Activated CD8-positive, alpha-beta memory T cell treated with anti-CD3 and anti-CD28 coated beads for 36 hours (primary cell): ENCODE measurements around the gene TRHDE. TPM values are rescaled to one million over a fixed set of nuclear protein-coding genes. Genes with fewer than 3 reads are reported as not detected.

Experiments
- CTCF ChIA-PET: fragments of 350-600 bp; sonication (Branson Sonifier 250); formaldehyde crosslinking; loops from one replicate; lab custom pipeline; 2021; ENCODE audit warnings: antibody characterized with exemption; lab: Charles Lee
- POLR2A ChIA-PET: fragments of 350-600 bp; sonication (Branson Sonifier 250); formaldehyde crosslinking; loops from one replicate; lab custom pipeline; 2021; ENCODE audit warnings: antibody characterized with exemption; lab: Charles Lee
- total RNA-seq, 2 experiments: library from RNA; stranded (reverse); gene quantifications; one replicate each; pipeline ENCODE4 v1.2.3, GENCODE V29; 2021

TRHDE gene, protein sequence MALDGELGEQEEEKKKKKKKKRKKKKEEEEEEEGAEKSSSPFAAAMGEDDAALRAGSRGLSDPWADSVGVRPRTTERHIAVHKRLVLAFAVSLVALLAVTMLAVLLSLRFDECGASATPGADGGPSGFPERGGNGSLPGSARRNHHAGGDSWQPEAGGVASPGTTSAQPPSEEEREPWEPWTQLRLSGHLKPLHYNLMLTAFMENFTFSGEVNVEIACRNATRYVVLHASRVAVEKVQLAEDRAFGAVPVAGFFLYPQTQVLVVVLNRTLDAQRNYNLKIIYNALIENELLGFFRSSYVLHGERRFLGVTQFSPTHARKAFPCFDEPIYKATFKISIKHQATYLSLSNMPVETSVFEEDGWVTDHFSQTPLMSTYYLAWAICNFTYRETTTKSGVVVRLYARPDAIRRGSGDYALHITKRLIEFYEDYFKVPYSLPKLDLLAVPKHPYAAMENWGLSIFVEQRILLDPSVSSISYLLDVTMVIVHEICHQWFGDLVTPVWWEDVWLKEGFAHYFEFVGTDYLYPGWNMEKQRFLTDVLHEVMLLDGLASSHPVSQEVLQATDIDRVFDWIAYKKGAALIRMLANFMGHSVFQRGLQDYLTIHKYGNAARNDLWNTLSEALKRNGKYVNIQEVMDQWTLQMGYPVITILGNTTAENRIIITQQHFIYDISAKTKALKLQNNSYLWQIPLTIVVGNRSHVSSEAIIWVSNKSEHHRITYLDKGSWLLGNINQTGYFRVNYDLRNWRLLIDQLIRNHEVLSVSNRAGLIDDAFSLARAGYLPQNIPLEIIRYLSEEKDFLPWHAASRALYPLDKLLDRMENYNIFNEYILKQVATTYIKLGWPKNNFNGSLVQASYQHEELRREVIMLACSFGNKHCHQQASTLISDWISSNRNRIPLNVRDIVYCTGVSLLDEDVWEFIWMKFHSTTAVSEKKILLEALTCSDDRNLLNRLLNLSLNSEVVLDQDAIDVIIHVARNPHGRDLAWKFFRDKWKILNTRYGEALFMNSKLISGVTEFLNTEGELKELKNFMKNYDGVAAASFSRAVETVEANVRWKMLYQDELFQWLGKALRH
- total RNA-seq, result not detected

DNA sequence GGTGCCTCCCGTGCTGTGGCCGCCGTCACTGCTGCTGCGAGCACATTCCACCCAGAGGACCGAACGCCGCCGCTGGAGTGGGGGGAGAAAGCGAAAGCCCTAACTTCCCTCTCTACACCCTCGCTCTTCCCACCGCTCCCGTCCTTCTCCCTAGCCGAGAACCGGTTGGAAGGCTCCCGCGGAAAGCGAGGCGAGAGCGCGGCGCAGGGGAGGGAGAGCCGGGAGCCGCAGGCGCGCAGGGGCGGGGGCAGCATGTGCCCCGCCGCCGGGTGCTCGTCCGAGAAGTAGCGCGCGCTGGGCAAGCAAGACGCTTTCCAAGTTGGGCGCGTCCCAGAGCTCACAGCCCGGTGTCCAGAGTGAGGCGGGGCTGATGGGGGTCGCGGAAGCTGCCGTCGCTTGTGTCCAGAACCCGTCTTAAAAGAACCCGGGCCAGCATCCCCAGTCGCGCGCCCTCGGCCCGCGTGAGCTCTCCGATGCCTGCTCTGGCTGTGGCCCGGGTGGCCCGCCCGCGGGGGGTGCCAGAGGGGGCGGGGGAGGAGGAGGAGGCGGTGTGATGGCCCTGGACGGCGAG is at the start of gene TRHDE:
TSS of gene TRHDE (plus strand) at position 280 of the 571 bp plus-strand sequence. CDS start at position 554, 274 bp downstream.
- ChIA-PET CTCF (no interaction called here), POLR2A (no interaction called here)

DNA sequence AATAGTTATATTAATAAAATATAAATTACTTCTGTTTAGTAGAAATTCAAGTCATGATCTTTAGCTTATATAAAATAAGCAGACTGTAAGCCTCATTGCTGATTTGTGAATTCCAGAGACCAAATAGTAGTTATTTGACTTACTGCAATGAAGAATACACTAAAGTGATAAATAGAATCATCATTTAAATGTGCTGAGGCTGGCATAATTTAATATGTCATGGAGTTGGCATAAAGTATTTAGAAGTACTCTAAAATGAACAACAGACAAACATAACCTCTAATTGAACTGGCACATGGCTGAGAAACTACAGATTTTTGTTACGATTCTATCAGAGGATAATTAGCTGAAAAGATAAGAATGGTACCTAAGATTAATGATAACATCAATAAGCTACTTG is 45.7 kb upstream of the TRHDE start:
- POLR2A ChIA-PET, result no interaction called here
- CTCF ChIA-PET, result no interaction called here

- POLR2A ChIA-PET, result no interaction called here
- CTCF ChIA-PET, result no interaction called here
Measured at GRCh38 chr12:72228424-72228823, 43.7 kb upstream of the TRHDE start.

- CTCF ChIA-PET, result no interaction called here
- POLR2A ChIA-PET, result no interaction called here
Measured at GRCh38 chr12:72230589-72230988, 41.6 kb upstream of the TRHDE start.

DNA sequence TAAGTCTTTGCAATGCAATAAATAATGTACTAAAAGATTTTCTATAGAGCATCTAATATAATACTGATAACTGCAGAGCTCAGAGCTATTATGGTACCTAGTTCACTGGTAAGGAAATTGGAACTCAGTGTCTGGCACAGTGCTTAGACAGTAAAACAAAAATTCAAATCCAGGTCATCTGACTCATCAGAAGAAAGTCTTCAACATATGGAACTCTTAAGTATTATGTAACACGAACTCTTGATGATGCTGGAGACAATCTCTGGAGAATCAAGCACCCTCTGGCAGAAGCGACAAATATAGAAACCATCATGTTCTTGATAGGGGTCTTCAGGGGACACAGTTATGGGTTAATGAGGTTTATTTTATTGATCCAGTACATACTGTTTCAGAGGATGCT is 37.3 kb upstream of the TRHDE start:
- CTCF ChIA-PET, result no interaction called here
- POLR2A ChIA-PET, result no interaction called here

DNA sequence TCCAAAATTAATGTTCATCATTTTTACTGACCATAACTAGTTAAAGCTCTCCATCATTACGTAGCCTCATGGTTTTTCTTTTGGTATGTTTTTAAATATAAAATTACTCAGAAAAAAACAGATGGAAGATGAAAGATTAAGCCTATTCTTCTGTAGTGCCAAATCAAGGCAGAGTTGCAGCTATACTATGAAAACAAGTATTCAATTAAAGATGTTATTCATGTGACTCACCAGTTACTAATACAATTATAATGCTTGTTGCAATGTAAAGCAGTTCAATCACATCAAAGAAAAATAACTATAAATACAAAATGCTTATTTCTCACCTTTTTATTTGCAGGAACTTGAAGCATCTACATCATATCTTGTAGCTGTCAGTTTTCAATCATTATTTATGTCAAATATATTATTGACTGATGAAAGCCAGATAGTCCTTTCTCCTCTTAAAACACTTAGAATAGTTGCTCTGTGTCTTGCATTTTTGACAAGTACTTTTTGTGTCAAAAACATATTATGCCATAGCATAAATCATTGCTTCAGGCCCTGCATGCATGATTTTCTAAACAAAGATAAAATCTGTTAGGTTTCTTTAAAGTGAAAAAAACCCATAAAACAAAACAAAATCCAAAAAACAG is 36.0 kb upstream of the TRHDE start:
- CTCF ChIA-PET, result no interaction called here
- POLR2A ChIA-PET, result no interaction called here

DNA sequence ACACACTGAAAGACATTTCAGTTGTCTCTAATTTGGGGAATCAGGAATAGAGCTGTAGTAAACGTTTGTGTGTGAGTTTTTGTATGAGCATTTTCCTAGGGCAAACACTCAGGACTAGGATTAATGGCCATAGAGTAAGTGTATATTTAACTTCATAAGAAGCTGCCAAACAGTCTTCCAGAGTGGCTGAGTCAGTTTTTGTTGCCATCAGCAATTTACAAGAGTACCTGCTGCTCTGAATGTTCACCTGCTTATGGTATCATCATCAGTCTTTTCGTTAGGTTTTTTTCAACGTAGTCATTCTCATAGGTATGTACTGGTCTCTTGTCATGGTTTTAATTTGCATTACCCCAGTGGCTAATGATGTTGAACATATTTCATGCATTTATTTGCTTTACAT is 30.6 kb upstream of the TRHDE start:
- CTCF ChIA-PET, result no interaction called here
- POLR2A ChIA-PET, result no interaction called here

DNA sequence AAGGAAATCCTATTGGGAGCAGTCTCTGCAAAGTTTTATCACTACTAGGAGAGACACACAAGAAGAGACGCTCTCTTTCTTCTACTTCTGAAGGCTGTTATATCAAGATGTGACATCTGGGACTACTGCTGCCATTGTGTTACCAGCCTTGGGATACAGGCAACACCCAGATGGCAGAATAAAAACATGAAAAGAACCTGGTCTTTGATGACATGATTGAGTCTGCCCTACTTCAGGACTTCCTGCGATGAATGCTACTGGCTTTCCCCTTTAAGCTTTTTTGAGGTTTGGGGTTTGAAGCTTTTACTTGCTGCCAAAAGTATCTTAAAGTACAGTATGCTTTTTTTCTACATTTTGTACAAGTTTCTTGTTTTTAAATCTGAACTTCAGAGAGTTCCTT is 29.2 kb upstream of the TRHDE start:
- ChIA-PET POLR2A (no interaction called here), CTCF (no interaction called here)

- CTCF ChIA-PET, result no interaction called here
- POLR2A ChIA-PET, result no interaction called here
Measured at GRCh38 chr12:72246370-72246769, 25.8 kb upstream of the TRHDE start.

DNA sequence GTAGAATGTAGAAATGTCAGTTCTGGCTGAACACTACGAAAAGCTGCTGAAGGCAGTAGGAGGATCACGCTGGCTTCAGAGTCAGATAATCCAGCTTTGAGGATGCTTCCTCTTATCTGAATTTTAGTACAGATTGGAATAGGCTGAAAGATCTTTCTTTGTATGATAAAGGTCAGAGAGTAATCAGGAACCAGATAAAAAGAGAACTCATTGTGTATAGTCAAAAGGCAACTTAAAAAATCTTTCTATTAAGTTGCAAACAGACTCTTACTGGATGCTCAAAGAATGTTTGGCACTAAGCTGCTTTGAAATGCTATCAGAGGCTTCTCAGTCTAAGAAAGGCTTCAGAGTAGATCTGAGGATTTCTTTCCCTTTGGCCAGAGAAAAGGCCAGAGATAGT is 21.8 kb upstream of the TRHDE start:
- ChIA-PET CTCF (no interaction called here), POLR2A (no interaction called here)

GRCh38 chr12:72256725-72257124 is 15.4 kb upstream of the TRHDE start:
- ChIA-PET CTCF (no interaction called here), POLR2A (no interaction called here)

GRCh38 chr12:72261885-72262284 is 10.3 kb upstream of the TRHDE start:
- POLR2A ChIA-PET, result no interaction called here
- CTCF ChIA-PET, result no interaction called here

DNA sequence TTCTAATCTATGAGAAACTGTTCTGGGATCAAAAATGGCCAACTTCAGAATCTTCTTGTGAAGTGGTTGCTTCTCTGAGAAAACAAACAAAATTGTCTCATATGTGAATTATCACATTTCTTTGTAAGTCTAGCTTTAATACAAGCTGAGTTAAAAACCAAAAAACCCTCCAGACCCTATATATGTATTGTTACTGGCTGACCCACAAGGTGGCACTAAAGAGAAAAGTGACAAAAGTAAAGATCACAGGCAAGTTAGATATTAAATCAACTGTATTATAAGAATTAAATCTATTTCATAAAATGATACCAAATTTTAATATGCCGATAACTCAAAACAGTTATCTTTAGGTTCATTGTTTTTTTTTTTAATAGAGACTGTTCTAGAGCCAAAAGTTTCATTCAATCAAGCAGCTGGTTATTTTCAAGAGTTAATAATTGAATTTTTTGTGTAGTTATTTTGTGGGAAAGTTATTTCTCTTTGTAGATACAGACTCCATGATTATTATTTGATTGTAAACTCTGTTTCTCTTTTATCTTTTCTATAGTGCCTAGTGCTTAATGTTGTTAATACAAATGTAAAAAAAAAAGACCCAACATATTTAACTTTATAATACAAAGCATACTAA is 7.5 kb upstream of the TRHDE start:
- ChIA-PET POLR2A (no interaction called here), CTCF (no interaction called here)

- ChIA-PET POLR2A (no interaction called here), CTCF (no interaction called here)
Measured at GRCh38 chr12:72267974-72268373, 4.2 kb upstream of the TRHDE start.

GRCh38 chr12:72268386-72268785 is 3.8 kb upstream of the TRHDE start:
- POLR2A ChIA-PET, result no interaction called here
- CTCF ChIA-PET, result no interaction called here

DNA sequence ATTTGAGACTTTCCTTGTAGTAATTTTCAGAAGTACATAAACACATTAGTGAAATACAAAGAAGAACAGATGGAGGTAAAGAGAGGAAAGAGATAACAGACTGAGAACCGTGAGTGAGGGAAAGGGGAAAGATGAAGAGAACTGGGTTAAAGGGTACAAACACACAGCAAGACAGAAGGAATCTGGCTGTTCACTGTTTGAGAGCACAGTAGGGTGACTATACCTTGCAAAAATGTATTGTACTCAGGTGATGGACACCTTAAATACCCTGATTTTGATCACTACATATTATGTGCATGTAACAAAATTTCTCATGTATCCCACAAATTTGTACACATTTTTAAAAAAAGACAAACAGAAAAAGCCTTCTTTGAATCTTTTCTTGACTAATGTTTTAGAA is 2.7 kb upstream of the TRHDE start:
- ChIA-PET CTCF (no interaction called here), POLR2A (no interaction called here)

DNA sequence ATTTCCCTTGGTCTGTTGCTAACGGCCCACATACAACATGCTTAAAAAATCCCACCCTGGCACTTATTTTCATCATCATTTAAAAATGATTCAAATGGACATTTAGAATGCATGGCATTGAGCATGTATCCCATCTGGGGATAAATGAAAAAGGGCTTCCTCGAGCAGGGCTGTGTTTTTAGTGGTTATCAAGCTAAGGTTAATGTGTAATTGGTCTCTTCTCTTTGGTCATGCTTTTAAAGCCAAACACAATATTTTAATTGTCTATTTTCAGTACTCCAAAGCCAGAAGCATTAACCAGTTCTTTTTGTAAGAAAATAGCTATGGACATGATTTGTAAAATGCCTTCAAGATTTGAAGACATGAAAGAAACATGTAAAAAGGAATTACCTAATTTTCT is 1.9 kb upstream of the TRHDE start:
- CTCF ChIA-PET, result no interaction called here
- POLR2A ChIA-PET, result no interaction called here

DNA sequence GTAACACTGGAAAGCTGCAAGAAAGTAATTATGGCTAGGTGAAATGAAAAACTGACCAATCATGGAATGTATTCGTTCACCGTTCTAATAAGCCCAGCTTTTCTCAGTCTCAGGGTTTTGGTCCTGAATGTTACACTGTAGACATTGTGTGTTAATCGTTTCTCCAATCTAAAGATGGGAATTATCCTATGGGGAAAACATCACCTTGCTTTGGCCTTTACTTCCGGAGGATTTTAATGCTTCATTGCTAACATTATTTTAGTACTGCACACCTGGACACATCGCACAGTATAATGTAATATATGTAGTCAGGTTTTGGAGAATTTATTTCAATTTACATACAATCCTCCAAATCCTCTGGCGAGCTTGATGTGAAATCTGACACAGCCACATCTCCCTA is 1.2 kb upstream of the TRHDE start:
- CTCF ChIA-PET, result no interaction called here
- POLR2A ChIA-PET, result no interaction called here

DNA sequence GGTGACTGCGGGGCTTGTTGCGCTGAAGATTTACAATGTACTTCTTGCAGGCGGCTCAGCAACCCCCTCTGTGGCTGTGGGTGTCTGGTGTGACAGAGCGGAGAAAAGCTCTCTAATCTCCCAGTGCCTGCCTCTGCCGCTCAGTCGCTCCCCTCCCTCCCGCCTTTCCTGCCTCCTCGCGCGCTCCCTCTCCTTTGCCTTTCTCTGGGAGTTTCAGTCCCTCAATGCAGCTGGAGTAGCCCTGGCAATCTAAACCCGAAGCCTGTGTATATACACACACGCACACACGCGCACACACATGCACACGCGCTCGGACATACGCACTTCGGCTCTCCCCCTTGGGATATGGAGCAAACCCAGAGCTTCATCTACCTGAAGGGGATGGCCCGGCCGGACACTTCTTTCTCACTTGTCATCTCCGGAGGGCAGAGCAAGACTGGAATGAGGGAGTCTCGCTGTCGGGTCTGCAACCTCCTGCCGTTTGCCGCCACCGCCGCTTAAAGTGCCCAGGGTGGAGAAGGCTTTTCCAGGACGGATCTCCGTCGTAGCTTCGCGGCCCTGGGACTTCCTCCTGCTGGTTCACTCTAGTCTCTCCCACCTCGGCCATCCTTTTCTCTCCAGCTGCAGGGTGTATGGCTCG is 599 bp upstream of the TRHDE start:
- ChIA-PET POLR2A (no interaction called here), CTCF (no interaction called here)
